ENCODE measurements around the gene GRIA4.

GRCh38 chr11:105673089-105673488 lies 63.2 kb downstream of the GRIA4 start:
- no peak for TF ChIP-seq CTCF (IDR thresholded peaks at IDR 0.05)
- TF ChIP-seq EZH2 (IDR thresholded peaks at IDR 0.05; ENCODE audit: borderline replicate concordance, insufficient read depth, low read depth, low read length, poor library complexity, severe bottlenecking) = no peak

All from B cell (primary cell).